Measurements from ENCODE around the gene BRD9.

BRD9 gene

GRCh38 chr5:870956-871355 lies 21.6 kb downstream of the BRD9 start:
- TF ChIP-seq, protein P1, sequence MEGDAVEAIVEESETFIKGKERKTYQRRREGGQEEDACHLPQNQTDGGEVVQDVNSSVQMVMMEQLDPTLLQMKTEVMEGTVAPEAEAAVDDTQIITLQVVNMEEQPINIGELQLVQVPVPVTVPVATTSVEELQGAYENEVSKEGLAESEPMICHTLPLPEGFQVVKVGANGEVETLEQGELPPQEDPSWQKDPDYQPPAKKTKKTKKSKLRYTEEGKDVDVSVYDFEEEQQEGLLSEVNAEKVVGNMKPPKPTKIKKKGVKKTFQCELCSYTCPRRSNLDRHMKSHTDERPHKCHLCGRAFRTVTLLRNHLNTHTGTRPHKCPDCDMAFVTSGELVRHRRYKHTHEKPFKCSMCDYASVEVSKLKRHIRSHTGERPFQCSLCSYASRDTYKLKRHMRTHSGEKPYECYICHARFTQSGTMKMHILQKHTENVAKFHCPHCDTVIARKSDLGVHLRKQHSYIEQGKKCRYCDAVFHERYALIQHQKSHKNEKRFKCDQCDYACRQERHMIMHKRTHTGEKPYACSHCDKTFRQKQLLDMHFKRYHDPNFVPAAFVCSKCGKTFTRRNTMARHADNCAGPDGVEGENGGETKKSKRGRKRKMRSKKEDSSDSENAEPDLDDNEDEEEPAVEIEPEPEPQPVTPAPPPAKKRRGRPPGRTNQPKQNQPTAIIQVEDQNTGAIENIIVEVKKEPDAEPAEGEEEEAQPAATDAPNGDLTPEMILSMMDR (conservative IDR thresholded peaks at IDR 0.05; ENCODE audit: low read depth, low read length), result no peak
- Histone ChIP-seq H3K27ac (no peak overlapping the region), H3K27me3 (ENCODE audit: insufficient read depth, low read depth) (no peaks in the 10 kb centered on the region), H3K4me1 (ENCODE audit: low read depth, poor library complexity, severe bottlenecking) (no peaks in the 10 kb centered on the region), H3K4me2 (no peak overlapping the region), H4K20me1 (ENCODE audit: insufficient read depth) (no peaks in the 10 kb centered on the region), H2AFZ (ENCODE audit: low read depth) (no peak overlapping the region), H3K9ac (no peak overlapping the region), H3K4me3 (IDR thresholded peaks at IDR 0.05; ENCODE audit: insufficient read depth, low read depth, low read length) (no peak overlapping the region), H3K36me3 (ENCODE audit: insufficient read depth) (peaks cover 12% of the 10 kb centered on the region; the same call in 1 of the 2 replicates), H3K79me2 (ENCODE audit: insufficient read depth, low read depth) (no peaks in the 10 kb centered on the region)

- H3K4me3 ChIP-seq (IDR thresholded peaks at IDR 0.05; ENCODE audit: insufficient read depth, low read depth, low read length), result no peak overlapping the region
- H3K36me3 ChIP-seq (ENCODE audit: insufficient read depth), result peaks cover 12% of the 10 kb centered on the region; the same call in 1 of the 2 replicates
- no peaks in the 10 kb centered on the region for H3K79me2 ChIP-seq (ENCODE audit: insufficient read depth, low read depth)
- TF ChIP-seq, protein P1 (conservative IDR thresholded peaks at IDR 0.05; ENCODE audit: low read depth, low read length), result no peak
- no peaks in the 10 kb centered on the region for H4K20me1 ChIP-seq (ENCODE audit: insufficient read depth)
- H3K27me3 ChIP-seq (ENCODE audit: insufficient read depth, low read depth), result no peaks in the 10 kb centered on the region
- H3K9ac ChIP-seq, result no peak overlapping the region
- no peaks in the 10 kb centered on the region for H3K4me1 ChIP-seq (ENCODE audit: low read depth, poor library complexity, severe bottlenecking)
- no peak overlapping the region for H3K27ac ChIP-seq
- H3K4me2 ChIP-seq, result no peak overlapping the region
- H2AFZ ChIP-seq (ENCODE audit: low read depth), result no peak overlapping the region
Observed at GRCh38 chr5:868428-869135, 24.0 kb downstream of the BRD9 start.

DNA sequence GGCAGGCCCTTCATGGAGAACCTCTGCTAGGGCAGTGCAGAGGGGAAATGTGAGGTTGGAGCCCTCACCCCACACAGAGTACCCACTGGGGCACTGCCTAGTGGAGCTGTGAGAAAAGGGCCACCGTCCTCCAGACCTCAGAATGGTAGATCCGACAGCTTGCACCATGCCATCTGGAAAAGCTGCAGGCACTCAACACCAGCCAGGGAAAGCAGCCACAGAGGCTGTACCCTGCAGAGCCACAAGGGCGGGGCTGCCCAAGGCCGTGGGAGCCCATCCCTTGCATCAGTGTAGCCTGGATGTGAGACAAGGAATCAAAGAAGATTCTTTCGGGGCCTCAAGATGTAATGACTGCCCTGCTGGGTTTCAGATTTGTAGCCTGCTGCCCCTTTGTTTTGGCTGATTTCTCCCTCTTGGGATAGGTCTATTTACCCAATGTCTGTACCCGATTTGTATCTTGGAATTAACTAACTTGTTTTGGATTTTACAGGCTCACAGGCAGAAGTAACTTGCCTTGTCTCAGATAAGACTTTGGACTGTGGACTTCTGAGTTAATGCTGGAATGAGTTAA lies 25.2 kb downstream of the BRD9 start:
- H3K79me2 ChIP-seq (ENCODE audit: insufficient read depth, low read depth), result no peaks in the 10 kb centered on the region
- no peak overlapping the region for H3K4me3 ChIP-seq (IDR thresholded peaks at IDR 0.05; ENCODE audit: insufficient read depth, low read depth, low read length)
- H4K20me1 ChIP-seq (ENCODE audit: insufficient read depth), result no peaks in the 10 kb centered on the region
- no peak overlapping the region for H3K27ac ChIP-seq
- no peaks in the 10 kb centered on the region for H3K27me3 ChIP-seq (ENCODE audit: insufficient read depth, low read depth)
- no peaks in the 10 kb centered on the region for H3K4me1 ChIP-seq (ENCODE audit: low read depth, poor library complexity, severe bottlenecking)
- H2AFZ ChIP-seq (ENCODE audit: low read depth), result no peak overlapping the region
- no peak overlapping the region for H3K4me2 ChIP-seq
- TF ChIP-seq, protein P1 (conservative IDR thresholded peaks at IDR 0.05; ENCODE audit: low read depth, low read length), result no peak
- peaks cover 12% of the 10 kb centered on the region; the same call in 1 of the 2 replicates for H3K36me3 ChIP-seq (ENCODE audit: insufficient read depth)
- no peak overlapping the region for H3K9ac ChIP-seq

DNA sequence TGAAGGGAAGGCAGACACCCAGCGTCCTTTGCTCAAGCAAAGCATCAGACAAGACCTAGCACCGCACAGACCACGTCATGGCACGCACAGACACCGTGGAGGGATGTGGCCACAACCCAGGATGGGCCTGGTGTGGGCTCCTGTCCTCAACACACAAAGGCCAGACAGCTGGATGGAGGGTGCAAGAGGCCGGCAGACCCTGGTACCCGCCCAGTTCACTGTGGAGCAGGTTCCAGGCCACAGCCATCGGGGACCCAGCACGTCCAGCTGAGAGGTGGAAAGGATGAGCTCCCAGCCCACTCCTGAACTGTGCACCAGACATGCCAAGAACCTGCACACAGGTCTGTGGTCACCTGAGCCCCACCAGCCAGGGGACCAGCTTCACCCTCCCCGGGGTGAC lies 26.8 kb downstream of the BRD9 start:
- Histone ChIP-seq H2AFZ (ENCODE audit: low read depth) (no peak overlapping the region), H3K27ac (no peak overlapping the region), H3K4me2 (no peak overlapping the region), H3K27me3 (ENCODE audit: insufficient read depth, low read depth) (no peaks in the 10 kb centered on the region), H3K36me3 (ENCODE audit: insufficient read depth) (peaks cover 12% of the 10 kb centered on the region; the same call in 1 of the 2 replicates), H3K4me1 (ENCODE audit: low read depth, poor library complexity, severe bottlenecking) (no peaks in the 10 kb centered on the region), H3K9ac (no peak overlapping the region), H3K79me2 (ENCODE audit: insufficient read depth, low read depth) (no peaks in the 10 kb centered on the region), H4K20me1 (ENCODE audit: insufficient read depth) (no peaks in the 10 kb centered on the region), H3K4me3 (IDR thresholded peaks at IDR 0.05; ENCODE audit: insufficient read depth, low read depth, low read length) (no peak overlapping the region)
- TF ChIP-seq, protein P1 (conservative IDR thresholded peaks at IDR 0.05; ENCODE audit: low read depth, low read length), result no peak

Data from KMS-11 (cell line).